ENCODE results near the gene TRIM31. TPM values are rescaled to one million over a fixed set of nuclear protein-coding genes. Genes with fewer than 3 reads are reported as not detected.

Gene TRIM31
- total RNA-seq, 1 experiment from 2014 or later = not detected

- H3K27me3 ChIP-seq (replicated peaks; ENCODE audit: insufficient read depth, low read depth, low read length, poor library complexity) = peaks cover 54% of the 10 kb centered on the region
- DNase-seq (ENCODE audit: low spot score) = no peak
- ChIA-PET POLR2A (ENCODE audit: low non-redundant PET) (no interaction called here), CTCF (no interaction called here)
- no peaks in the 10 kb centered on the region for H3K9me3 ChIP-seq (ENCODE audit: low read depth, low read length, poor library complexity, severe bottlenecking)
- BruUV-seq (replicated peaks) = no TSS peak
- no peaks in the 10 kb centered on the region for H3K36me3 ChIP-seq (ENCODE audit: insufficient read depth, low read length, poor library complexity, severe bottlenecking)
- intact Hi-C loops (cut with micrococcal nuclease; ENCODE audit: unreplicated experiment) = loop anchor here (5.0 to 10.0 kb wide), 2 partner anchors 34 to 294 kb away; partner anchors contain the start of gene PPP1R11
- H3K4me1 ChIP-seq (ENCODE audit: insufficient read depth, low read length, poor library complexity, severe bottlenecking) = peaks cover 18% of the 10 kb centered on the region
- TF ChIP-seq, protein P1, sequence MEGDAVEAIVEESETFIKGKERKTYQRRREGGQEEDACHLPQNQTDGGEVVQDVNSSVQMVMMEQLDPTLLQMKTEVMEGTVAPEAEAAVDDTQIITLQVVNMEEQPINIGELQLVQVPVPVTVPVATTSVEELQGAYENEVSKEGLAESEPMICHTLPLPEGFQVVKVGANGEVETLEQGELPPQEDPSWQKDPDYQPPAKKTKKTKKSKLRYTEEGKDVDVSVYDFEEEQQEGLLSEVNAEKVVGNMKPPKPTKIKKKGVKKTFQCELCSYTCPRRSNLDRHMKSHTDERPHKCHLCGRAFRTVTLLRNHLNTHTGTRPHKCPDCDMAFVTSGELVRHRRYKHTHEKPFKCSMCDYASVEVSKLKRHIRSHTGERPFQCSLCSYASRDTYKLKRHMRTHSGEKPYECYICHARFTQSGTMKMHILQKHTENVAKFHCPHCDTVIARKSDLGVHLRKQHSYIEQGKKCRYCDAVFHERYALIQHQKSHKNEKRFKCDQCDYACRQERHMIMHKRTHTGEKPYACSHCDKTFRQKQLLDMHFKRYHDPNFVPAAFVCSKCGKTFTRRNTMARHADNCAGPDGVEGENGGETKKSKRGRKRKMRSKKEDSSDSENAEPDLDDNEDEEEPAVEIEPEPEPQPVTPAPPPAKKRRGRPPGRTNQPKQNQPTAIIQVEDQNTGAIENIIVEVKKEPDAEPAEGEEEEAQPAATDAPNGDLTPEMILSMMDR (conservative IDR thresholded peaks at IDR 0.05; ENCODE audit: low read depth, low read length) = no peak
- peak; percentile 67 for TF ChIP-seq EZH2 (IDR thresholded peaks at IDR 0.05; ENCODE audit: borderline replicate concordance, low read depth, low read length, poor library complexity, severe bottlenecking)
- H3K4me3 ChIP-seq (ENCODE audit: low read depth, low read length, poor library complexity, severe bottlenecking) = peak overlapping the region; percentile 48
- H3K27ac ChIP-seq (ENCODE audit: low read depth, low read length, poor library complexity, severe bottlenecking) = no peak overlapping the region
Measured at GRCh38 chr6:30100585-30101443, 12.1 kb downstream of the TRIM31 start.

DNA sequence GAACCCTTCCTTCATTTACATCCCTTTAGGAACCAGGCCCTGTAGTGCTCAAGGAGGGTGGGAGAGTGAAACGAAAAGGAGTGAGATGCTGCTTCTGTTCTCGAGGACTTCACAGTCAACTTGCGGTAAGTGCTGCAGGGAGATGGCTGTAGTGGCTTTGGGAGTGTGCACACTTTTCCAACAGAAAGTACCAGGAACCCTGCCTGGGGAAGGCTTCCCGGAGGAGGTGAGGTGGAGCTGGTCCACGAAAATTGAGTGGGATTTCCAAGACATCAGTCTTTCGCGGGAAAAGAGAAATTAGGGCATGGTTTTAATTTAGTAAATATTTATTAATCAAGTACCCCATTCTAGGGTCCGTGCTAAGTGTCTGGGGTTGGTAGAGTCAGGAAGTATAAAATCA lies 12.7 kb downstream of the TRIM31 start:
- DNase-seq (ENCODE audit: low spot score) = no peak
- Histone ChIP-seq H3K27me3 (replicated peaks; ENCODE audit: insufficient read depth, low read depth, low read length, poor library complexity) (peaks cover 61% of the 10 kb centered on the region), H3K4me1 (ENCODE audit: insufficient read depth, low read length, poor library complexity, severe bottlenecking) (peaks cover 18% of the 10 kb centered on the region), H3K27ac (ENCODE audit: low read depth, low read length, poor library complexity, severe bottlenecking) (no peak overlapping the region), H3K4me3 (ENCODE audit: low read depth, low read length, poor library complexity, severe bottlenecking) (no peak overlapping the region), H3K36me3 (ENCODE audit: insufficient read depth, low read length, poor library complexity, severe bottlenecking) (no peaks in the 10 kb centered on the region), H3K9me3 (ENCODE audit: low read depth, low read length, poor library complexity, severe bottlenecking) (no peaks in the 10 kb centered on the region)
- CTCF ChIA-PET = no interaction called here
- no TSS peak for BruUV-seq (replicated peaks)
- POLR2A ChIA-PET (ENCODE audit: low non-redundant PET) = no interaction called here
- TF ChIP-seq EZH2 (IDR thresholded peaks at IDR 0.05; ENCODE audit: borderline replicate concordance, low read depth, low read length, poor library complexity, severe bottlenecking) = no peak
- TF ChIP-seq, protein P1 (conservative IDR thresholded peaks at IDR 0.05; ENCODE audit: low read depth, low read length) = no peak
- intact Hi-C loops (cut with micrococcal nuclease; ENCODE audit: unreplicated experiment) = loop anchor here (5.0 to 10.0 kb wide), 2 partner anchors 33 to 295 kb away; partner anchors contain the start of gene PPP1R11

- no TSS peak for BruUV-seq (replicated peaks)
- CTCF ChIA-PET = no interaction called here
Measured at GRCh38 chr6:30097902-30098768, 14.8 kb downstream of the TRIM31 start.

More at GRCh38 chr6:30097902-30098768, 14.8 kb downstream of the TRIM31 start:
- H3K27ac ChIP-seq (ENCODE audit: low read depth, low read length, poor library complexity, severe bottlenecking) = no peak overlapping the region
- no peak overlapping the region for H3K4me3 ChIP-seq (ENCODE audit: low read depth, low read length, poor library complexity, severe bottlenecking)
- peaks cover 78% of the 10 kb centered on the region for H3K27me3 ChIP-seq (replicated peaks; ENCODE audit: insufficient read depth, low read depth, low read length, poor library complexity)
- H3K36me3 ChIP-seq (ENCODE audit: insufficient read depth, low read length, poor library complexity, severe bottlenecking) = no peaks in the 10 kb centered on the region
- no peaks in the 10 kb centered on the region for H3K9me3 ChIP-seq (ENCODE audit: low read depth, low read length, poor library complexity, severe bottlenecking)
- DNase-seq (ENCODE audit: low spot score) = no peak
- intact Hi-C loops (cut with micrococcal nuclease; ENCODE audit: unreplicated experiment) = no loop called here
- POLR2A ChIA-PET (ENCODE audit: low non-redundant PET) = no interaction called here
- TF ChIP-seq, protein P1 (conservative IDR thresholded peaks at IDR 0.05; ENCODE audit: low read depth, low read length) = no peak
- TF ChIP-seq EZH2 (IDR thresholded peaks at IDR 0.05; ENCODE audit: borderline replicate concordance, low read depth, low read length, poor library complexity, severe bottlenecking) = no peak
- H3K4me1 ChIP-seq (ENCODE audit: insufficient read depth, low read length, poor library complexity, severe bottlenecking) = peaks cover 18% of the 10 kb centered on the region
